ENCODE results near the gene MYBPHL. TPM values are rescaled to one million over a fixed set of nuclear protein-coding genes. Genes with fewer than 3 reads are reported as not detected.
A peak's percentile ranks its signal among the peaks of the same experiment; 100 is the strongest.

MYBPHL gene
- total and polyA plus RNA-seq, 2 of the 13 experiments (the other 11 are each of a cell fraction or from before 2014, with no cell fraction given): 3.7 to 3.8 TPM

DNA sequence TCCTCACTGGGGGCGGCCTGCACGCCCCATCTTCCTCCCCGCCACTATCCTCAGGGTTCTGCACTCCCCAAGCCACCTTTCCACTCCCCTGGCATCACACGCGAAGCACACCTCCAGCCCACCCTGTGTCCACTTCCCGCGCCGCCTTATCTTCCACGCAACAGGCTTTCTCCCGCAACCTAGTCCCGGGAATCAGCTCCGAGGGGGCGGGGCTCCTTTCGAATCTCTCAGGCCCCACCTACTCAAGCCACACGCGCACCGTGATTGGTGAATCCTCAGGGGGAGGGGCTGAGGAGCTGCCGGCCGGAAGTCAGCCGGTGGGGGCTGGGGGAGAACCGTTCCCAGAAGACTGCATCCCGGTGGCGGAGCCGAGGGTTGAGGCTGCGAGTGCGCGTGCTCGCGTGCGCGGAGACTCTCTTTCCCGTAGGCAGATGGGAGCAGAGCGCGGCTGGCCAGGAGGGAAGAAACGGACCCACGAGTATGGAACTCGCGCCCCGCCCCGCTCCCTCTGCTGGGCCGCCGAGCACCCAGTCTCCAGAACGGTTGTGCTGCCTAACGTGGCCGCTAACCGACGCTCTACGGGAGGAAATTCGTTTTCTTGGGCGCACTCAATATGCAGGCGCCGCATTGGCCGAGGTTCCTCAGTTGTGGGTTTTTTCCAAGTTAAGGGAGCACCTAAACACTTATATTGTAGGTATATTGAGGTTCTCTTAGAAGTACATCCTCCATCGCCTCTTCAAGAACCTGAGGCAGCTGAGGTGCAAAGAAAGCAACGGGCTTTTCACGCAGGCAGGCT, 23.7 kb downstream of the MYBPHL start, which contains the start of gene PSRC1 (continued):
- TF ChIP-seq, protein P1, sequence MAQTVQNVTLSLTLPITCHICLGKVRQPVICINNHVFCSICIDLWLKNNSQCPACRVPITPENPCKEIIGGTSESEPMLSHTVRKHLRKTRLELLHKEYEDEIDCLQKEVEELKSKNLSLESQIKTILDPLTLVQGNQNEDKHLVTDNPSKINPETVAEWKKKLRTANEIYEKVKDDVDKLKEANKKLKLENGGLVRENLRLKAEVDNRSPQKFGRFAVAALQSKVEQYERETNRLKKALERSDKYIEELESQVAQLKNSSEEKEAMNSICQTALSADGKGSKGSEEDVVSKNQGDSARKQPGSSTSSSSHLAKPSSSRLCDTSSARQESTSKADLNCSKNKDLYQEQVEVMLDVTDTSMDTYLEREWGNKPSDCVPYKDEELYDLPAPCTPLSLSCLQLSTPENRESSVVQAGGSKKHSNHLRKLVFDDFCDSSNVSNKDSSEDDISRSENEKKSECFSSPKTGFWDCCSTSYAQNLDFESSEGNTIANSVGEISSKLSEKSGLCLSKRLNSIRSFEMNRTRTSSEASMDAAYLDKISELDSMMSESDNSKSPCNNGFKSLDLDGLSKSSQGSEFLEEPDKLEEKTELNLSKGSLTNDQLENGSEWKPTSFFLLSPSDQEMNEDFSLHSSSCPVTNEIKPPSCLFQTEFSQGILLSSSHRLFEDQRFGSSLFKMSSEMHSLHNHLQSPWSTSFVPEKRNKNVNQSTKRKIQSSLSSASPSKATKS (CRISPR knock-in tag; IDR thresholded peaks at IDR 0.05): no peak
- TF ChIP-seq AGO2 (optimal IDR thresholded peaks at IDR 0.05; ENCODE audit: low read depth, low read length) (peak; percentile 51), ZBTB7A (CRISPR knock-in tag; IDR thresholded peaks at IDR 0.05) (no peak), PRMT3 (CRISPR knock-in tag; IDR thresholded peaks at IDR 0.05; ENCODE audit: borderline replicate concordance, low read depth) (no peak), YY1 (IDR thresholded peaks at IDR 0.05; ENCODE audit: insufficient read depth, insufficient replicate concordance, low read depth, low read length) (peak; percentile 46), SKI (IDR thresholded peaks at IDR 0.05; ENCODE audit: partially characterized antibody) (no peak), ESRRA (CRISPR knock-in tag; IDR thresholded peaks at IDR 0.05; ENCODE audit: low read depth) (peak; percentile 40; the same call in 1 of the 2 replicates), SSRP1 (CRISPR knock-in tag; IDR thresholded peaks at IDR 0.05) (no peak), ATF1 (CRISPR knock-in tag; IDR thresholded peaks at IDR 0.05) (no peak), MIER3 (CRISPR knock-in tag; IDR thresholded peaks at IDR 0.05; ENCODE audit: borderline replicate concordance) (no peak), ZNF253 (CRISPR knock-in tag; IDR thresholded peaks at IDR 0.05; ENCODE audit: borderline replicate concordance) (no peak)
- TF ChIP-seq, protein P2, sequence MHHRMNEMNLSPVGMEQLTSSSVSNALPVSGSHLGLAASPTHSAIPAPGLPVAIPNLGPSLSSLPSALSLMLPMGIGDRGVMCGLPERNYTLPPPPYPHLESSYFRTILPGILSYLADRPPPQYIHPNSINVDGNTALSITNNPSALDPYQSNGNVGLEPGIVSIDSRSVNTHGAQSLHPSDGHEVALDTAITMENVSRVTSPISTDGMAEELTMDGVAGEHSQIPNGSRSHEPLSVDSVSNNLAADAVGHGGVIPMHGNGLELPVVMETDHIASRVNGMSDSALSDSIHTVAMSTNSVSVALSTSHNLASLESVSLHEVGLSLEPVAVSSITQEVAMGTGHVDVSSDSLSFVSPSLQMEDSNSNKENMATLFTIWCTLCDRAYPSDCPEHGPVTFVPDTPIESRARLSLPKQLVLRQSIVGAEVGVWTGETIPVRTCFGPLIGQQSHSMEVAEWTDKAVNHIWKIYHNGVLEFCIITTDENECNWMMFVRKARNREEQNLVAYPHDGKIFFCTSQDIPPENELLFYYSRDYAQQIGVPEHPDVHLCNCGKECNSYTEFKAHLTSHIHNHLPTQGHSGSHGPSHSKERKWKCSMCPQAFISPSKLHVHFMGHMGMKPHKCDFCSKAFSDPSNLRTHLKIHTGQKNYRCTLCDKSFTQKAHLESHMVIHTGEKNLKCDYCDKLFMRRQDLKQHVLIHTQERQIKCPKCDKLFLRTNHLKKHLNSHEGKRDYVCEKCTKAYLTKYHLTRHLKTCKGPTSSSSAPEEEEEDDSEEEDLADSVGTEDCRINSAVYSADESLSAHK (CRISPR knock-in tag; IDR thresholded peaks at IDR 0.05; ENCODE audit: borderline replicate concordance): no peak
- TF ChIP-seq, protein P3, sequence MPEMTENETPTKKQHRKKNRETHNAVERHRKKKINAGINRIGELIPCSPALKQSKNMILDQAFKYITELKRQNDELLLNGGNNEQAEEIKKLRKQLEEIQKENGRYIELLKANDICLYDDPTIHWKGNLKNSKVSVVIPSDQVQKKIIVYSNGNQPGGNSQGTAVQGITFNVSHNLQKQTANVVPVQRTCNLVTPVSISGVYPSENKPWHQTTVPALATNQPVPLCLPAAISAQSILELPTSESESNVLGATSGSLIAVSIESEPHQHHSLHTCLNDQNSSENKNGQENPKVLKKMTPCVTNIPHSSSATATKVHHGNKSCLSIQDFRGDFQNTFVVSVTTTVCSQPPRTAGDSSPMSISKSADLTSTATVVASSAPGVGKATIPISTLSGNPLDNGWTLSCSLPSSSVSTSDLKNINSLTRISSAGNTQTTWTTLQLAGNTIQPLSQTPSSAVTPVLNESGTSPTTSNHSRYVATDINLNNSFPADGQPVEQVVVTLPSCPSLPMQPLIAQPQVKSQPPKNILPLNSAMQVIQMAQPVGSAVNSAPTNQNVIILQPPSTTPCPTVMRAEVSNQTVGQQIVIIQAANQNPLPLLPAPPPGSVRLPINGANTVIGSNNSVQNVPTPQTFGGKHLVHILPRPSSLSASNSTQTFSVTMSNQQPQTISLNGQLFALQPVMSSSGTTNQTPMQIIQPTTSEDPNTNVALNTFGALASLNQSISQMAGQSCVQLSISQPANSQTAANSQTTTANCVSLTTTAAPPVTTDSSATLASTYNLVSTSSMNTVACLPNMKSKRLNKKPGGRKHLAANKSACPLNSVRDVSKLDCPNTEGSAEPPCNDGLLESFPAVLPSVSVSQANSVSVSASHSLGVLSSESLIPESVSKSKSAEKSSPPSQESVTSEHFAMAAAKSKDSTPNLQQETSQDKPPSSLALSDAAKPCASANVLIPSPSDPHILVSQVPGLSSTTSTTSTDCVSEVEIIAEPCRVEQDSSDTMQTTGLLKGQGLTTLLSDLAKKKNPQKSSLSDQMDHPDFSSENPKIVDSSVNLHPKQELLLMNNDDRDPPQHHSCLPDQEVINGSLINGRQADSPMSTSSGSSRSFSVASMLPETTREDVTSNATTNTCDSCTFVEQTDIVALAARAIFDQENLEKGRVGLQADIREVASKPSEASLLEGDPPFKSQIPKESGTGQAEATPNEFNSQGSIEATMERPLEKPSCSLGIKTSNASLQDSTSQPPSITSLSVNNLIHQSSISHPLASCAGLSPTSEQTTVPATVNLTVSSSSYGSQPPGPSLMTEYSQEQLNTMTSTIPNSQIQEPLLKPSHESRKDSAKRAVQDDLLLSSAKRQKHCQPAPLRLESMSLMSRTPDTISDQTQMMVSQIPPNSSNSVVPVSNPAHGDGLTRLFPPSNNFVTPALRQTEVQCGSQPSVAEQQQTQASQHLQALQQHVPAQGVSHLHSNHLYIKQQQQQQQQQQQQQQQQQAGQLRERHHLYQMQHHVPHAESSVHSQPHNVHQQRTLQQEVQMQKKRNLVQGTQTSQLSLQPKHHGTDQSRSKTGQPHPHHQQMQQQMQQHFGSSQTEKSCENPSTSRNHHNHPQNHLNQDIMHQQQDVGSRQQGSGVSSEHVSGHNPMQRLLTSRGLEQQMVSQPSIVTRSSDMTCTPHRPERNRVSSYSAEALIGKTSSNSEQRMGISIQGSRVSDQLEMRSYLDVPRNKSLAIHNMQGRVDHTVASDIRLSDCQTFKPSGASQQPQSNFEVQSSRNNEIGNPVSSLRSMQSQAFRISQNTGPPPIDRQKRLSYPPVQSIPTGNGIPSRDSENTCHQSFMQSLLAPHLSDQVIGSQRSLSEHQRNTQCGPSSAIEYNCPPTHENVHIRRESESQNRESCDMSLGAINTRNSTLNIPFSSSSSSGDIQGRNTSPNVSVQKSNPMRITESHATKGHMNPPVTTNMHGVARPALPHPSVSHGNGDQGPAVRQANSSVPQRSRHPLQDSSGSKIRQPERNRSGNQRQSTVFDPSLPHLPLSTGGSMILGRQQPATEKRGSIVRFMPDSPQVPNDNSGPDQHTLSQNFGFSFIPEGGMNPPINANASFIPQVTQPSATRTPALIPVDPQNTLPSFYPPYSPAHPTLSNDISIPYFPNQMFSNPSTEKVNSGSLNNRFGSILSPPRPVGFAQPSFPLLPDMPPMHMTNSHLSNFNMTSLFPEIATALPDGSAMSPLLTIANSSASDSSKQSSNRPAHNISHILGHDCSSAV (CRISPR knock-in tag; IDR thresholded peaks at IDR 0.05; ENCODE audit: borderline replicate concordance): no peak
- TF ChIP-seq, protein P4, sequence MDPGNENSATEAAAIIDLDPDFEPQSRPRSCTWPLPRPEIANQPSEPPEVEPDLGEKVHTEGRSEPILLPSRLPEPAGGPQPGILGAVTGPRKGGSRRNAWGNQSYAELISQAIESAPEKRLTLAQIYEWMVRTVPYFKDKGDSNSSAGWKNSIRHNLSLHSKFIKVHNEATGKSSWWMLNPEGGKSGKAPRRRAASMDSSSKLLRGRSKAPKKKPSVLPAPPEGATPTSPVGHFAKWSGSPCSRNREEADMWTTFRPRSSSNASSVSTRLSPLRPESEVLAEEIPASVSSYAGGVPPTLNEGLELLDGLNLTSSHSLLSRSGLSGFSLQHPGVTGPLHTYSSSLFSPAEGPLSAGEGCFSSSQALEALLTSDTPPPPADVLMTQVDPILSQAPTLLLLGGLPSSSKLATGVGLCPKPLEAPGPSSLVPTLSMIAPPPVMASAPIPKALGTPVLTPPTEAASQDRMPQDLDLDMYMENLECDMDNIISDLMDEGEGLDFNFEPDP (CRISPR knock-in tag; conservative IDR thresholded peaks at IDR 0.05): no peak
